ENCODE results near the gene ANO4.

ANO4 gene

GRCh38 chr12:100942984-100943749, 148.6 kb downstream of the ANO4 start:
- DNase-seq, result no peak

GRCh38 chr12:100951756-100952155, 157.2 kb downstream of the ANO4 start:
- DNase-seq, result no peak

GRCh38 chr12:100953217-100953616, 158.6 kb downstream of the ANO4 start:
- DNase-seq, result no peak

- DNase-seq, result no peak
Measured at GRCh38 chr12:100953677-100954076, 159.1 kb downstream of the ANO4 start.

DNA sequence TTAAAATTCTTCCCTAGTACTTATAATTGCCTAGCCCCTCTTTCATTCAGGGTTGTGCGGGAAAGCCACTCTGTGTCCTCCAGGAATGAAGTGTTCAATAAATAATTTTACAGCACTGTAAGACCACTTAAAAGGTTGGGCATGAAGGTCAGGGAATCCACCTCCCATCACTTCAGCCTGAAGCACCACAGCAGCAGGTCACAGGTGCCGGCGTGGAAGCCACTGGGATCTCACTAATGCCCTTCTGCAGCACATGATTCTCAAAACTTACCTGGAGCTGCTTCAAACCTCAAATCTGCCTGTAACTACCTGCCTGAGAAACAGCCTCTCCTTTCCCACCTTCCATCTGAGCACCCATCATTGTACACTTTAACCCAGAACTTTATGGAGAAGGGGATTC, 159.5 kb downstream of the ANO4 start:
- DNase-seq, result no peak

- DNase-seq, result no peak
Measured at GRCh38 chr12:100955139-100955538, 160.6 kb downstream of the ANO4 start.

DNA sequence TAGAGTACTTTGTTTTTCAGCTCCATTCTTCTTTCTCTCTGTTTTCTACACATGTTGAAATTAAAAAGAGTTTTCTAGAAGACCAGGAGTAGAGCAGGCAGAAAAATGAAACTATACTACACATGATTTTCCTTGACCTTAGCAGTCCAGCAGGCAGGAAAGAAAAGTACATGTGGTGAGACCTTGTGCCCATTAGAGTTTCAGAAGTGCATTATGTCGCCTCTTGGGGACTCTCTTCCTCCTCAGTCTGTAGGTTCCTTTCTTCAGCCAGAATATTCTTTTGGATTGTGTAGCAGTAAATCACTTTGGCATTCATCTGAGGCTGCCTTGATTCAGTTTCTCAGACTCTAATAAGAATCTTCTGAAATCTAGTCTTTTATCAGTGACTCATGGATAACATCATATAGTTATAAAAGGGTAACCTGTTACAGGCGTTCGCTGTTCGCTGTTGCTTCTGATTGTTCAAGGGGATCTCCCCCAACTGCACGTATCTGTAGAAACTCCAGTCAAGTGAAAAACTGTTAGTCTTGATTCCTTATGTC, 161.8 kb downstream of the ANO4 start:
- DNase-seq, result no peak

DNA sequence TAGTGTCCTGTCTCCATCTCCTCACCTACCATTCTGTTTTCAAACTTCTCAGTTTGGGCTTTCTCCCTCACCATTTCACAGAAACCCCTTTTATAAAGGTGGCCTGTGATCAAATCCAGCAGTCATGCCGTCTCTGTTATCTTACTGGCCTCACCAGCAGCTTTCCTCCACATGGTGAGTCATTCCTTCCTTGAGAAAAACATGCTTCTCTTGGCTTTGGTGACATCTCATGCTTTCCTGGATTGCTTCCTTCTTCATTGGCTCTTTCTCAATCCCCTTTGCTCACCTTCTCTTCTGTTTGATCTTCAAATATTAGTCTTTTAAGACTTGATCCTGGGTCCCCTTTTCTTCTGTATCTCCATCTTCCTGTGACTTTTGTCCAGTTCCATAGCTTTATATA, 164.9 kb downstream of the ANO4 start:
- no peak for DNase-seq

GRCh38 chr12:100962086-100962712, 167.6 kb downstream of the ANO4 start:
- DNase-seq, result no peak

DNA sequence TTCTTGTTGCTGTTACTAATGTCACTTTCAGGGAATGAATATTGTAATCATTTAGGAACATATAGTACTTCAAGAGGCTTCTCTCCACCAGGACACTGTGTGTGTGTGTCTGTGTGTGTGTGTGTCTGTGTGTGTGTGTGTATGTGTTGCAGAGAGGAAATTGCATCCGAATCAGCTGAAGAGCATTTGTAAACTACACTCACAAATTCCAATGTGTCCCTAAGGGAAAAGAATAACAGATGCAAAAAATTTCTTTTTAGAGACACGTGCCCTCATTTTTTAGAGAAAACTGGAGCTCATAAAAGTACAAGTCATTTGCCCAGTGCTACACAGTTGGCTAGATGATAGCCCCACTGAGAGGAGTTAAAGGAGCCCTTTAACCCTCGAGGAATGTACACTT, 168.8 kb downstream of the ANO4 start:
- no peak for DNase-seq

GRCh38 chr12:100964028-100964427, 169.5 kb downstream of the ANO4 start:
- no peak for DNase-seq

DNA sequence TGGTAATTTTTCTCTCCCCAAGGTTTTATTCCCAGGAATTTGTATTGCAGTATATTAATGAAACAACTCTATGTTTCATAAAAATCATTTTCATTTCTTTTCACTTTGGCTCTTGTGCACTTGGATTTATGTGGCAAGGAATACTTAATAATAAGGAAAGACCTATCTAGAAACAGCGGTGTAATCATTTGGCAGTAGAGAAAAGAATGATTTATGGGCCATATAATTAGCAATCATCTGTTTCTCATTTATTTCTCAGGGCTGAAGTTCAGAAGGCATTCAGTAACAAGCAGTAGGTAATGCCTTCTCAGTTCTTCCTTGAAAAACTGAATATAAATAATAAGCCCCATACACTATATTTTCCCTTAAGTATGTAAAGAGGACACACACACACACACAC, 172.6 kb downstream of the ANO4 start:
- no peak for DNase-seq

- no peak for DNase-seq
Measured at GRCh38 chr12:100970894-100971293, 176.3 kb downstream of the ANO4 start.

- DNase-seq, result no peak
Measured at GRCh38 chr12:100972121-100972520, 177.5 kb downstream of the ANO4 start.

GRCh38 chr12:100974341-100974740, 179.8 kb downstream of the ANO4 start:
- no peak for DNase-seq

DNA sequence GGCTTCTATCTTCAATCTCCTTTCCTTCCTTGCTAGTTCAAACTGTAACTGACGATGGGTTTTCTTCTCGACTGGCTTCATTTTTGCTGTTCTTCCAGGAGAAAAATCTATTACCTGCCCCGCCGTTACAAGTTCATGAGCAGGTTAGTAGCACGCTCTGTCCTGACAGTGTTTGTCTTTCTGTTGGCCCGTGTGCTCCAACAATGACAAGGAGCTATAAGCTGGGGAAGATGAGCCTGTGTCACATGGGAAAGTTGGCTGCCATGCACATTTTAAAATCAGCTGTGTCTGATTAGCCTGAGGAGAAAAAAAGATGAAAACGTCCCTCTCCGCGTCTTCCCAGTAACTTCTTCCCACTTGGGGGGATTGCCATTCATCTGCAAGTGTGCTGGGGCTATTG, 180.2 kb downstream of the ANO4 start:
- DNase-seq, result no peak

GRCh38 chr12:100976735-100977134, 182.2 kb downstream of the ANO4 start:
- DNase-seq, result no peak

DNA sequence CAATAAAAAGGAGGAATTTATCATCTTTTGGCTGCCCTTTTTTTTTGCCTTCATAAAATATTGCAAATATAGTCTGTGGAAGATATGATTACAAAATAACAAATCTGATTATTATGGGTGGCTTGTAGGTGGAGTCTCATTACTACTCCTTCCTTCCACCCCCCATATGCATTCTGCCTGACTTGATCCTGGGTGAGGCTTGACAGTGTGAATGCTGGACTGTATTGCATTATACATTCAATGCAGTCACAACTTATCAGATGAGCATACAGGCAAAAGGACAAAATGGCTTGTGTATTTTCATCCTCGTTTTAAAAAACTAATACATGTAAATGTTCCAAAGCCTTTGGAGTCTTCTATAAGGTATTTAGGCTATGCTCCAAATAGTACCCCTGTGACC, 186.3 kb downstream of the ANO4 start:
- no peak for DNase-seq

- DNase-seq, result no peak
Measured at GRCh38 chr12:100982511-100983183, 188.1 kb downstream of the ANO4 start.

- DNase-seq, result no peak
Measured at GRCh38 chr12:100984796-100985195, 190.2 kb downstream of the ANO4 start.

- DNase-seq, result no peak
Measured at GRCh38 chr12:100986595-100987547, 192.3 kb downstream of the ANO4 start.
